ENCODE results near the gene SIK3.
"Not testable (repeated sequence)": the region's sequence is repeated elsewhere in the genome, so short reads cannot be mapped to it uniquely, and the experiment has no call there.

The SIK3 gene

GRCh38 chr11:116835042-116835772 is 263.0 kb downstream of the SIK3 start:
- DNase-seq, result peak in 1 of 6 experiments; percentile 50

- not testable (repeated sequence) for DNase-seq
These were observed 263.6 kb downstream of the SIK3 start for GRCh38 chr11:116834535-116835041.

- no peak for DNase-seq
These were observed 264.3 kb downstream of the SIK3 start for GRCh38 chr11:116833816-116834534.

GRCh38 chr11:116833491-116833815 is 264.8 kb downstream of the SIK3 start:
- no peak for DNase-seq

GRCh38 chr11:116832350-116833290 is 265.6 kb downstream of the SIK3 start:
- no peak for DNase-seq

- no peak for DNase-seq
These were observed 266.4 kb downstream of the SIK3 start for GRCh38 chr11:116831790-116832349.

- no peak for DNase-seq
These were observed 267.9 kb downstream of the SIK3 start for GRCh38 chr11:116830184-116830912.

GRCh38 chr11:116829525-116830183 is 268.6 kb downstream of the SIK3 start, which contains the start of gene APOC3:
Gene APOC3 (plus strand): TSS chr11:116829907. CDS start chr11:116830583, 676 bp downstream.
- DNase-seq, result no peak

GRCh38 chr11:116828632-116829524 is 269.4 kb downstream of the SIK3 start:
- no peak for DNase-seq

GRCh38 chr11:116827461-116827860 is 270.8 kb downstream of the SIK3 start:
- no peak for DNase-seq

- DNase-seq, result no peak
These were observed 271.3 kb downstream of the SIK3 start for GRCh38 chr11:116826751-116827431.

- DNase-seq, result no peak
These were observed 272.1 kb downstream of the SIK3 start for GRCh38 chr11:116825854-116826750.

- no peak for DNase-seq
These were observed 272.8 kb downstream of the SIK3 start for GRCh38 chr11:116825434-116825833.

- no peak for DNase-seq
These were observed 275.0 kb downstream of the SIK3 start, which contains the start of gene APOA4 for GRCh38 chr11:116823031-116823843. Gene APOA4 (minus strand): TSS chr11:116823304. CDS start chr11:116823191, 113 bp downstream.

GRCh38 chr11:116822575-116822974 is 275.7 kb downstream of the SIK3 start:
- DNase-seq, result no peak

- DNase-seq, result no peak
These were observed 276.9 kb downstream of the SIK3 start for GRCh38 chr11:116821050-116821918.

GRCh38 chr11:116819049-116819448 is 279.2 kb downstream of the SIK3 start:
- DNase-seq, result no peak

All from stimulated activated naive CD4-positive, alpha-beta T cell (primary cell).